ENCODE results near the gene CUBN.

CUBN gene

DNA sequence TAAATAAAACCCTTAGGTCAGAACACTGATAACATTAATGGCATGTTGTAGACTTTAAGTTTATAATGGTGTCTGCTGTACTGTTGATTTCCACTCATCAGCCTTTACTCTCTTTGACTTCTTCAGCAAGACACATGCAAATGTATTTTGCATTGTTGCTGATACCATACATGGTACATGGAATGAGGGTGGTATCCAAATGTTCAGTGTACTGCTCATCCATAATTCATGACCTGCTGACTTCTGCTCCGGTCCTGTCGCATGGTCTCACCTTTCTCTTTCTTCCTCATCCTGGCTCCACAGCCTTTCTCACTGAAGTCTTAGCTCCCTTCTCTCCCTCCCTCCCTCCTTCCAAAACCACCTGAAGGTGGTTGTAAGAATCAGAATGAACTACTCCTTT is 4.7 kb upstream of the CUBN start:
- H3K4me3 ChIP-seq (ENCODE audit: low read length), result no peak overlapping the region
- no peak for DNase-seq (ENCODE audit: low read depth)
- TF ChIP-seq, protein P1, sequence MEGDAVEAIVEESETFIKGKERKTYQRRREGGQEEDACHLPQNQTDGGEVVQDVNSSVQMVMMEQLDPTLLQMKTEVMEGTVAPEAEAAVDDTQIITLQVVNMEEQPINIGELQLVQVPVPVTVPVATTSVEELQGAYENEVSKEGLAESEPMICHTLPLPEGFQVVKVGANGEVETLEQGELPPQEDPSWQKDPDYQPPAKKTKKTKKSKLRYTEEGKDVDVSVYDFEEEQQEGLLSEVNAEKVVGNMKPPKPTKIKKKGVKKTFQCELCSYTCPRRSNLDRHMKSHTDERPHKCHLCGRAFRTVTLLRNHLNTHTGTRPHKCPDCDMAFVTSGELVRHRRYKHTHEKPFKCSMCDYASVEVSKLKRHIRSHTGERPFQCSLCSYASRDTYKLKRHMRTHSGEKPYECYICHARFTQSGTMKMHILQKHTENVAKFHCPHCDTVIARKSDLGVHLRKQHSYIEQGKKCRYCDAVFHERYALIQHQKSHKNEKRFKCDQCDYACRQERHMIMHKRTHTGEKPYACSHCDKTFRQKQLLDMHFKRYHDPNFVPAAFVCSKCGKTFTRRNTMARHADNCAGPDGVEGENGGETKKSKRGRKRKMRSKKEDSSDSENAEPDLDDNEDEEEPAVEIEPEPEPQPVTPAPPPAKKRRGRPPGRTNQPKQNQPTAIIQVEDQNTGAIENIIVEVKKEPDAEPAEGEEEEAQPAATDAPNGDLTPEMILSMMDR (conservative IDR thresholded peaks at IDR 0.05; ENCODE audit: low read depth, low read length), result no peak

GRCh38 chr10:17128261-17128660 is 1.4 kb downstream of the CUBN start:
- DNase-seq (ENCODE audit: low read depth), result no peak
- TF ChIP-seq, protein P1 (conservative IDR thresholded peaks at IDR 0.05; ENCODE audit: low read depth, low read length), result no peak
- no peak overlapping the region for H3K4me3 ChIP-seq (ENCODE audit: low read length)

GRCh38 chr10:17126327-17126726 is 3.3 kb downstream of the CUBN start:
- no peak overlapping the region for H3K4me3 ChIP-seq (ENCODE audit: low read length)
- TF ChIP-seq, protein P1 (conservative IDR thresholded peaks at IDR 0.05; ENCODE audit: low read depth, low read length), result no peak
- no peak for DNase-seq (ENCODE audit: low read depth)

DNA sequence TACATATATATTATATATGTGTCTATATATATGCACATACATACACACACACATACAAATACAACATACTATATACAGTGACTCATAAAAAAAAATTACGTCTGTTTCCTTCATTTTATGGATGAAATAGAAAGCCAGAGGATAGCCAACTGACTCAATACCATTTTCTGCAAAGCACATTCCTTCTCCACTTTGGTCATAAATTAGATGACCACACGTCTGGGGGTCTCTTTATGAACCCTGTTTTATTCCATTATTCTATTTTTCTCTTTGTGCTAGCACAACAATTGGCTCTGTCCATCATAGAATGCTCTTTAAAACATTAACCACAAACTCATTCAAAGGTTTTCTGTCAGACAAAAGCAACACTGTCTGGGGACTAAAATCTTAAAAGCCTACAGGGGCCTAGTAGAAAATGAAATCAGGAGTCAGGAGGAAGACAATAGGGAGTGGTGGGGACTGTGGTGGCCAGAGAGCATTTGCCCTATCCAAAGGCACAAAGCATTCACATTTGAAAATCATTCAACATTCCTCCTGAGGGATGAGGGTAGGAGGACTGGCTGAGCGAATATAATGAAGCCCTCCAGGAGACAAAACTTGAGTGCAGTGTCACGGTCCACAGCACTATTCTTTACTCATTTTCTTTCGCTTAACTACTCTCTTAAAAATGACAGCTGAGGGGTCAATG is 4.3 kb downstream of the CUBN start:
- TF ChIP-seq, protein P1 (conservative IDR thresholded peaks at IDR 0.05; ENCODE audit: low read depth, low read length), result no peak

GRCh38 chr10:17123961-17124360 is 5.7 kb downstream of the CUBN start:
- no peak overlapping the region for H3K4me3 ChIP-seq (ENCODE audit: low read length)
- no peak for DNase-seq (ENCODE audit: low read depth)
- TF ChIP-seq, protein P1 (conservative IDR thresholded peaks at IDR 0.05; ENCODE audit: low read depth, low read length), result no peak

More for the DNA sequence above, 4.3 kb downstream of the CUBN start:
- no peak for DNase-seq (ENCODE audit: low read depth)
- H3K4me3 ChIP-seq (ENCODE audit: low read length), result no peak overlapping the region

DNA sequence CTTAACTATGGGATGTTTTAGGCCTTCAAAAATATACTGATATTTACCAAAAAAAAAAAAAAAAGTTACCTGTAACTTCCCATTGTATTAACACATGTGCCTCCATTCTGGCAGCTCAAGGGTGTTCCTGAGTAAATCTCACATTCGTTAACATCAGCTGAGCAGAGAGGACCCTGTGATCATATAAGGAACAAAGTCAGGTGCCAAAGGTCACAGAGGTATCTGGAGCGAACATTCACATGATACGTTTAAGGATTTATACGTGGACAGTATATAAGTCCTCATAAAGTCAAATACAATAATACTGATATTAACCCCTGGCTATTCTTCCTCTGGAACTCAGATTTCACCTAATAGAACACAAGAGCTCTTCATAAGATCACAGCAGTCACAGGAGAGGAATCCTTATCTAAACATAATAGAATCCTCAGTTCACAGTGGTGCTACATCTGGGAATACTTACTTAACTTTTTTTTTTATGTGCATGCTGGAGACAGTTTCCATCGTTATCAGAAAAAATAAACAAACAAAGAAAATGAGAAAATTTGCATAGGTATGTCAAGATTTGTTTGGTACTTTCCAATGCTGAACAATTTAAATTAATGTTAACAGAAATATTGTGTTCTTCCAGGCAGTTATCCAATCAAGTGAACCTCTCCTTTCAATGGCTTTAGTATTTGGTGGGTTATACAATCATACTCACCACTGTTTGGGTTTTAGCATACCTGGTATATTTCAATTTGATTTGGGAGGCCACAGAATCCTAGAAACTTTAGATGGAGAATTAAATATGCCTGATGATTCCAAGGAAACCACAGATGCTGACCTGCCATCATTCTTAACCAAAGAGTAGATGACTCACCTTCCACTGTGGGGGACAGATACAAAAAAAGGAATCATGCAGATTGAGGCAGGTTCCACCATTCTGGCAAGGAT is 6.6 kb downstream of the CUBN start:
- no peak for DNase-seq (ENCODE audit: low read depth)

More for the DNA sequence above, 6.6 kb downstream of the CUBN start:
- no peak overlapping the region for H3K4me3 ChIP-seq (ENCODE audit: low read length)
- TF ChIP-seq, protein P1 (conservative IDR thresholded peaks at IDR 0.05; ENCODE audit: low read depth, low read length), result no peak

Measured in retinal pigment epithelial cell (primary cell).